Mammary epithelial cell (primary cell): ENCODE results near the gene CYSTM1.

ENCODE experiments used
- CTCF ChIP-seq, 2 donors: IDR thresholded peaks in 1 of 2; conservative IDR thresholded peaks in 1 of 2; 2 replicates each; pipeline ENCODE4 v1.5.1; 2011 to 2012; ENCODE audit warnings: inconsistent platforms in 2 of 2, low read length in 2 of 2, mild to moderate bottlenecking in 2 of 2, control low read depth in 1 of 2, low read depth in 1 of 2; ENCODE audit not compliant: insufficient read depth in 1 of 2; ENCODE audit errors: extremely low read depth in 1 of 2
- EZH2 ChIP-seq: IDR thresholded peaks from 2 replicates; pipeline ENCODE4 v1.6.1; 2012; ENCODE audit warnings: low read length, inconsistent platforms, borderline replicate concordance

- TF ChIP-seq CTCF (conservative IDR thresholded peaks at IDR 0.05 in 1 of 2, IDR thresholded peaks at IDR 0.05 in 1 of 2; ENCODE audit: extremely low read depth in 1 of 2, insufficient read depth in 1 of 2, low read depth in 1 of 2, low read length in 2 of 2) (no peak), EZH2 (no peak)
Measured at GRCh38 chr5:140165101-140165922, 9.7 kb upstream of the CYSTM1 start.
